ENCODE measurements around the gene SPAG16.

The SPAG16 gene

DNA sequence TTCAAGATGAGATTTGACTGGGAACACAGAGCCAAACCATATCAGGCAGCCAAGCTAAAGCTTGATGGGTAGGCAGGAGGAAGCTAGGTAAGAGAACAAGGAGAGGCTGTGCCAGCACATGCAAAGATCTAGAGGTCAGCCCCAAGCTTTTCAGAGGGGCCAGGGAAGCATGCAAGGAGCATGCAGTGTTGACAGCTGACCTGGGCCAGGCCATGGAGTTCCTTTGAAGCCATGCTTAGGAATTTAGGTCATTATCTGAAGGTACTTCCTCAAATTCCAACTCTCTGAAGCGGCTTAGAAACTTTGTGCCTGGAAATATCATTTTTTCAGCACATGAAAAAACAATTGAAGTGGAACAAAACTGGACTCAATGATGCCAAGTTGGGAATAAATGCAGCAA lies 130.8 kb downstream of the SPAG16 start:
- DNase-seq = no peak

DNA sequence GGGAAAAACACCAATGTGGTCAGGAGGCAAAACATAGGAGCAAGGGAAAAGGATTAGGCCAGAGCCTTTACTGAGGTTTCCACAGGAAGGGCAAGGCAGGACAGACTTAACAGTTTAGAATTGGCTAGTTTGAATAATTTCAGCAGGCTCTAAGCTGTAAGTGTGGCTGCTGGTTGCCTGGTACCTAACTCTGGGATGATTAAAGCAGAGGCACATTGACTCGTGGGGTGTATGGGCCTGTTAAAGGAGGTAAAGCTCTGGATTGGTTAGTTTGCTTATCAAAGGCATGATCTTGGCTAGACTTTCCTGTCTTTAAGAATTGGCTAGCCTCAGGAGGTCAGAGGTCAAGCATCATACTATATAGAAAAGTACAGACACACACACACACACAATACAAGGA lies 132.6 kb downstream of the SPAG16 start:
- no peak for DNase-seq

GRCh38 chr2:213419980-213420379 lies 135.7 kb downstream of the SPAG16 start:
- no peak for DNase-seq

DNA sequence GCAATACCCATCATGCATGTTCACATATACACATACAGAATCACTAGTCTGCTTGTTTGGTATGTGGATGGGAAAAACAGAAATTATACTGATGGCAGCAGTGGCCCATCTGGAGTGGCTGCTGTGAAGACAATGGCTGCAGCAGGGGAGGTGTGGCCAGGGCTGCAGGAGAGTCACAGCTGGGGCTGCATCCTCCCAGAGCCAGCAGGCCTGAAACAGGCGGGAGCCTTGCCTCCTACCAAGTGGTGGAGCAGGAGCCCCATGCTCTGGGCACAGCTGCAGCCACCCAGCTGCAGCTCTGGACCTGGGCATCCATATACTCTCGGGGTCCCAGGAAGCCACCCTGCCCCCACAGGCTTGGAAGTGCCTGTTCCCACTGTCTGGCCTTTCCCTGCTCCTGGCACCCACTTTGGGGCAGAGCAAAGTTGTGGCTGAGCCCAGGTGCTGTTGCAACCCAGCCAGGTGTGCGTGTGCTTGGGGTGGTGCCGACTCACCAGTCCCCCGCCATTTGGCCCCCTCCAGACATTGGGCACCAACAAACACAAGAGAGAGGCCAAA lies 136.6 kb downstream of the SPAG16 start:
- no peak for DNase-seq

DNA sequence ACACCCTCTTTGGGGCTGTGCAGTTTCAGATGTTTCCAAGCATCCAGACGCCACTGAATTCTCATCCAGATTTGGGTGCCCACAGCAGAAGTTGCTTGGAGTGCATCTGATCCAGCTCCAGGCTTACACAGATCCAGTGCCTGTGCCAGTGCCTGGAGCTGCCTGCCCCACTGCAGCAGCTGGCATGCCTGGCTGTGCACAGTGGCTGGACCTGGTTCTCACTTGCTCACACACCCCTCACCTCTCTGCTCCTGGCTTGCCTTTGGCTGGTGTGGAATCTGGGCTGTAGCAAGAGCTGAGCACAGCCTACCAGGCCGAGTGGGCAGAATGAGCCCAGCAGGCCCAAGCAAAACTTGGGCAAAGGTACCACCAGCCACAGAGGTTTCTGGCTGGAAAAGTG lies 137.9 kb downstream of the SPAG16 start:
- DNase-seq = no peak

- no peak for DNase-seq
Measured at GRCh38 chr2:213425618-213426017, 141.4 kb downstream of the SPAG16 start.

DNA sequence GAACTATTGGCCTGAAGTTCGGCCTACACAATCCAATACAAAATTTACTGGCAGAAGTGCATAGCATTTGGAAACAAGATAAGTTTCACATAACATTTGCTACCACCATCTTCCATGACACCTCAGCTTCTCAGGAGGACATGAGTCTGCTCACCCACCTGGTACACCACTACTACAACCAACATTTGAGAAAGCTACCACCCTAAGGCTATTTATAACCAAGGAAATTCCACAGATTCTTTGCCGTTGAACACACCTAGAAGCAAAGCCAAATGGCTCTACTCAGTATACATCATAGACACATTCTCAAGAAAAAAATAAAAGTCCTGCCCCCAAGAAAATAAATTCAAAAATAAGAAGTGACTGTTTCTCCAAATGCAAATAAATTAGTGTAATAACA lies 145.3 kb downstream of the SPAG16 start:
- DNase-seq = no peak

DNA sequence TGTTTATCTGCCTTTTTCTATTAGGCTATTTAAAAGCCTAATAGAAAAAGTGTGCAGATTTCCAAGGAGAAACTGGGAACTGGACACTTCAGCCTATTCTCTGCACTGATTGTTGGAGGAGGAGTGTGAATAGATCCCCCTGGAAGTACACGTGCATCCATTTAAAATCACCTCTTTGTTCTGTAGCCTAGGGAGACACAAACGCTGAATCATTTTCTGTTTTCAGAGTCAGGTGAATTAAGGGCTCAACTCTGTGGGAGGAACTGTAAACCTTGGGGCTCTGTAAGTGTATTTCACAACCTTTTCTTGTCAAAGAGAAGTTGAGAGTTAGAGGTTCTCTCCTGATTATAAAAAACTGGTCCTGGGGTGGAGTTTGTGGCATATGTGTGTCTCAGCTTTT lies 159.7 kb downstream of the SPAG16 start:
- no peak for DNase-seq

- no peak for DNase-seq
Measured at GRCh38 chr2:213451542-213452239, 167.4 kb downstream of the SPAG16 start.

DNA sequence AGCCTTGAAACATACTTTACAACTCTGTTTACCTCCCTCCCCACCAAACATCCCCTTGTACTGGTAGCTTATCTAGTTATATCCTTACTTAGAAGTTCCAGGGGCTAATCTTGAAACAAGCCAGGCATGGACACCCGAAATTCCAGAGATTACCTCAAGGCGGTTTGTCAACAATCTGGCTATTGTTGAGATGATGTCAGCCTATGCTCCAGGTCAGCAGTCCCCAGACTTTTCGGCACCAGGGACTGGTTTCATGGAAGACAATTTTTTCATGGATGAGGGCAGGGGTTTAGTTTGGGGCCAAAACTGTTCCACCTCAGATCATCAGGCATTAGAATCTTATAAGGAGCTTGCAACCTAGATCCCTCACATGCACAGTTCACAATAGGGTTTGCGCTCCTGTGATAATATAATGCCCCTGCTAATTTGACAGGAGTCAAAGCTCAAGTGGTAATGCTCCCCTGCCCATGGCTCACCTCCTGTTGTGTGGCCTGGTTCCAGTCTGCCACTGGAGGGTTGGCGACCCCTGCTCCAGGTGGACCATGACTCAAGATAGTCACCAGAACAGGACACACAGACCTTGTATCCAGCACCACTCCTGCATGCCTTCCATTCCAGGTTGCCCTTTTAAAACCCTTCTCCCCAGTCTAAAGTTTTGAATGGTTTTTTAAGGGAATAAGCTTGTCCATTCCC lies 171.2 kb downstream of the SPAG16 start:
- DNase-seq = no peak

DNA sequence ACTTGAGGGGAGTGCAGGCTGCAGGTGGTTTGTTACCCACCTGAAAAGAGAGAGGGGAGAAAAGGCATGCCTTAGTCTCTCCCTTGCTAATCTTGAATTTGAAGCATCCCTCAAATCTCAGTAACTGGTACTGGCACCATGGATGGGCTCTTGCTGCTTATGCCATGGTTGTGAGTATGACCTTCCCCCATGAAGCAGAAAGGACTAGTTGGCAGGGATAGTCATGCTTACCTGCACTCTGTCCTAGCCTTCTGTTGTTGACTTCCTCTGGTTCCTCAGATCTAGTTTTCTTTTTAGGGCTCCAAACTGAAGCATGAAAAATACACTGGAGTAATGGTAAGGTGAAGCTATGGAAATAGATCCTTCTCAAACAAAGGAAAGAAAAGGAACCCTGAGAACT lies 191.2 kb downstream of the SPAG16 start:
- DNase-seq = no peak

DNA sequence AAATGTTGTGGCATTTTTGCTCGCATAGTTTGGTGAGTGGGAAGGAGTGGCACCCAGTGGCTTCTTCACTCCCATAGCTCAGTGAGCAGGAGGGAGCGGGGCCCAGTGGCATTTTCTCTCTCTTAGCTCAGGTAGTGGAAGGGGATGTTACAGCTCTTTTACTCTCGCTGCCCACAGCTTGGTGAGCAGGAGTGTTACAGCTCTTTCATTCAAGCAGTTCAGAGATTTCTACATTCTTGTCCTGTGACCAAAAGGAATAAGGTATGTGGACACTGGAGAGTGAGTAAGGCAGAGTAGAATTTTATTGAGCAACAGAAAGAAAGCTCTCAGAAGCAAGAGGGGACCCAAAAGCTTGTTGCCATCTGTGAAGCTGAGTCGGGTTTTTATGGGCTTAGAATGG lies 192.4 kb downstream of the SPAG16 start:
- DNase-seq = no peak

DNA sequence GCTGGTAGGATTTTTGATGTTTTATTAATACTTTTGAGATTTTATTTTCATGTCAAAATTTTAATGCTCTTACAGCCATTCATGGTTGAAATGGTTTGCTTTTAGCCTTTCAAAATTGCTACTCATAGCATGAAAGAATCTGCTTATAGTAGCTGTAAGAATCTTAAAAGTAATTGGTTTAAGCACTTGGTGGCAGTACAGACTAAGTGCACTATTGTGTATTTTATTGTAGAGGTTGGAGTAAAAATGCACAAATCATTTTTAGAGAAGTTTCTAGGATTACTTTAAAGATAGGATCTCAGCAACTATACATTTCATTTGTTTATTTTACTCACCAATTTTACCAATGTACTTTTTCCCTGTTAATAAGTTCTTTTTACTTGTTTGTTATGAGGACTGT lies 205.8 kb downstream of the SPAG16 start:
- no peak for DNase-seq

DNA sequence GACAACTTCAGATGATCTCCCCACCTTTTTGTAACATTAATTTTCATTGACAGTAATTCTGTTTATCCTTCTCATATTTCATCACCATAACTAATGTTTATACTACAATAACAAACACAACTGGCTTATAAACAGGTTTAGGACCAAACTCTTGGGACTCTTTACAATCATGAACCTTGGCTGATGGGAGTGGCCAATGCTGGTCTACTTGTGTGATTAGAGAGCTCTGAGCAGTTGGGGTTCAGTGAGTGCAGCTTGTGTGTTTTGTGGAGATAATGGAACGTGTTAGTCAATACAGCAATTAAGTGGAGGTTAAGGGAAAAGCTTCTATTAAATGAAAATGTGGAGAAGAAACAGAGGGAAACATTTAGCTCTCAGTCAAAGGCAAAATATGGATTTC lies 207.1 kb downstream of the SPAG16 start:
- DNase-seq = no peak

DNA sequence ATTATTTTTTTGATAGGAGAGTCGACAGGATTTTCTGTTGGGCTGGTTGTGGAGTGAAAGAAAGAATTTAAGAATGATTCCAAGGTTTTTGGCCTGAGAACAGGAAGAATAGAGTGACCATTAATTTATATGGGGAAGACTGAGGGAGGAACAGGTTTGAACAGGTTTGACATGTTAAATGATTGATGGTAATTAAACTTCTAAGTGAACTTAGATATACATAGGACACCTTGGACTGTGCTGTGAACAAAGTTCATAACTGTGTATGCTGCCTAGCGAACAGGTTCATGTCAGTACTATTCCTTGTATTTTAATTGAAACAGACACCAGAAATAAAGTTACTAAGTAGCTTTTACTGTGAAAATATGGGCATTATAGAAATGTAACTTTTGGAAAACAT lies 212.0 kb downstream of the SPAG16 start:
- no peak for DNase-seq

- no peak for DNase-seq
Measured at GRCh38 chr2:213500881-213501280, 216.6 kb downstream of the SPAG16 start.

DNA sequence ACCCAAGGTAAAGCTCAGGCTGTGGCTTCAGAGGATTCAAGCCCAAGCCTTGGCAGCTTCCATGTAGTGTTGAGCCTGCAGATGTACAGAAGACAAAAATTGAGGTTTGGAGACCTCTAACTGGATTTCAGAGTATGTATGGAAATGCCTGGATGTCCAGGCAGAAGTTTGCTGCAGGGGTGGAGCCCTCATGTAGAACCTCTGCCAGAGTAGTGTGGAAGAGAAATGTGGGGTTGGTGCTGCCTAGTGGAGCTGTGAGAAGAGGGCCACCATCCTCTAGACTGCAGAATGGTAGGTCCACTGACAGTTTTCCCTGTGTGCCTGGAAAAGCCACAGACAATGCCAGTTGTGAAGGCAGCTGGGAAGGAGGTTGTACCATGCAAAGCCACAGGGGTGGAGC lies 239.9 kb downstream of the SPAG16 start:
- no peak for DNase-seq

- no peak for DNase-seq
Measured at GRCh38 chr2:213537579-213537978, 253.3 kb downstream of the SPAG16 start.

GRCh38 chr2:213544940-213545339 lies 260.7 kb downstream of the SPAG16 start:
- DNase-seq = no peak

DNA sequence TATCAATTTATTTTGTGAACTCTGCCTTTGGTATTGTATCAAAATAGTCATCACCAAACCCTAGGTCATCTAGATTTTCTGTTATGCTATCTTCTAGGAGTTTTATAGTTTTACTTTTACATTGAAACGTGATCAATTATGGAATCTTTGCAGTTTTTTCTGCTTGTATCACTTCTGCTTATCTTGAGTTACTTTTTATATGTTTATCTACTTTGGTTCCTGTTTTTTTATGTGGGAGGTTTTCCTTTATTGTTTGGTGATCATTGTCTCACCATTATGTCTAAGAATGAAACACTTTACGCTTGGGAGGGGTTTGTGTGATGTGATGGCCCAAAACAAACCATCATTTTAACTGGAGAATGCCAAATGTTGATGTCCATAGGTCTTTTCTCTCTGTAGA lies 261.2 kb downstream of the SPAG16 start:
- no peak for DNase-seq

GRCh38 chr2:213545964-213546475 lies 261.8 kb downstream of the SPAG16 start:
- DNase-seq = no peak

- no peak for DNase-seq
Measured at GRCh38 chr2:213551526-213551925, 267.3 kb downstream of the SPAG16 start.

GRCh38 chr2:213559053-213559452 lies 274.8 kb downstream of the SPAG16 start:
- DNase-seq = no peak

- DNase-seq = no peak
Measured at GRCh38 chr2:213561759-213562158, 277.5 kb downstream of the SPAG16 start.

All from activated T-cell treated with anti-CD3 and anti-CD28 coated beads, Interleukin-2, amount 50 U/mL, for 1 hour (primary cell).